ENCODE measurements around the gene RAB37.

DNA sequence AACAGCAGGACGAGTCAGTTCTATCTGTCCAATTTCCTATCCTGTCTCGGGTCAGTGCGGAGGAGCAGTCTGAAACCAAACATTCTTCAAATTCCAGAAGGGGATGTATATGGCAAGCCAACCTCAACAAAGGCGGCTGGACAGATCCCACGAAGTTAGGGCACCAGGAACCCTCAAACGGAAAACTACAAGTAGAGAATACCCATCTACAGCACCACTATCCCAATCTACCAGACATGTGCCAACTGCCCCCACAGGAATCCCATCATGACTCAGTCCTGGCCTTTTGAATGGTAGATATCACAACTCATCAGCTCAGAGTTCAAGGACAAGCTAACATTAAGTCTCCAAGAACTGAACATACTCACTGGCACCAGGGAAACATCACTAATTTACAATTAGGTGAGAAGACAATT lies 36.8 kb downstream of the RAB37 start:
- TF ChIP-seq, protein P1, sequence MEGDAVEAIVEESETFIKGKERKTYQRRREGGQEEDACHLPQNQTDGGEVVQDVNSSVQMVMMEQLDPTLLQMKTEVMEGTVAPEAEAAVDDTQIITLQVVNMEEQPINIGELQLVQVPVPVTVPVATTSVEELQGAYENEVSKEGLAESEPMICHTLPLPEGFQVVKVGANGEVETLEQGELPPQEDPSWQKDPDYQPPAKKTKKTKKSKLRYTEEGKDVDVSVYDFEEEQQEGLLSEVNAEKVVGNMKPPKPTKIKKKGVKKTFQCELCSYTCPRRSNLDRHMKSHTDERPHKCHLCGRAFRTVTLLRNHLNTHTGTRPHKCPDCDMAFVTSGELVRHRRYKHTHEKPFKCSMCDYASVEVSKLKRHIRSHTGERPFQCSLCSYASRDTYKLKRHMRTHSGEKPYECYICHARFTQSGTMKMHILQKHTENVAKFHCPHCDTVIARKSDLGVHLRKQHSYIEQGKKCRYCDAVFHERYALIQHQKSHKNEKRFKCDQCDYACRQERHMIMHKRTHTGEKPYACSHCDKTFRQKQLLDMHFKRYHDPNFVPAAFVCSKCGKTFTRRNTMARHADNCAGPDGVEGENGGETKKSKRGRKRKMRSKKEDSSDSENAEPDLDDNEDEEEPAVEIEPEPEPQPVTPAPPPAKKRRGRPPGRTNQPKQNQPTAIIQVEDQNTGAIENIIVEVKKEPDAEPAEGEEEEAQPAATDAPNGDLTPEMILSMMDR (IDR thresholded peaks at IDR 0.05), result no peak
- TF ChIP-seq POLR2AphosphoS5 (IDR thresholded peaks at IDR 0.05; ENCODE audit: low read depth, low read length) (no peak), TCF7L2 (IDR thresholded peaks at IDR 0.05; ENCODE audit: low read depth, low read length) (no peak), SIN3A (IDR thresholded peaks at IDR 0.05; ENCODE audit: borderline replicate concordance, insufficient read depth, low read depth, low read length) (no peak)
- TF ChIP-seq, protein P2, sequence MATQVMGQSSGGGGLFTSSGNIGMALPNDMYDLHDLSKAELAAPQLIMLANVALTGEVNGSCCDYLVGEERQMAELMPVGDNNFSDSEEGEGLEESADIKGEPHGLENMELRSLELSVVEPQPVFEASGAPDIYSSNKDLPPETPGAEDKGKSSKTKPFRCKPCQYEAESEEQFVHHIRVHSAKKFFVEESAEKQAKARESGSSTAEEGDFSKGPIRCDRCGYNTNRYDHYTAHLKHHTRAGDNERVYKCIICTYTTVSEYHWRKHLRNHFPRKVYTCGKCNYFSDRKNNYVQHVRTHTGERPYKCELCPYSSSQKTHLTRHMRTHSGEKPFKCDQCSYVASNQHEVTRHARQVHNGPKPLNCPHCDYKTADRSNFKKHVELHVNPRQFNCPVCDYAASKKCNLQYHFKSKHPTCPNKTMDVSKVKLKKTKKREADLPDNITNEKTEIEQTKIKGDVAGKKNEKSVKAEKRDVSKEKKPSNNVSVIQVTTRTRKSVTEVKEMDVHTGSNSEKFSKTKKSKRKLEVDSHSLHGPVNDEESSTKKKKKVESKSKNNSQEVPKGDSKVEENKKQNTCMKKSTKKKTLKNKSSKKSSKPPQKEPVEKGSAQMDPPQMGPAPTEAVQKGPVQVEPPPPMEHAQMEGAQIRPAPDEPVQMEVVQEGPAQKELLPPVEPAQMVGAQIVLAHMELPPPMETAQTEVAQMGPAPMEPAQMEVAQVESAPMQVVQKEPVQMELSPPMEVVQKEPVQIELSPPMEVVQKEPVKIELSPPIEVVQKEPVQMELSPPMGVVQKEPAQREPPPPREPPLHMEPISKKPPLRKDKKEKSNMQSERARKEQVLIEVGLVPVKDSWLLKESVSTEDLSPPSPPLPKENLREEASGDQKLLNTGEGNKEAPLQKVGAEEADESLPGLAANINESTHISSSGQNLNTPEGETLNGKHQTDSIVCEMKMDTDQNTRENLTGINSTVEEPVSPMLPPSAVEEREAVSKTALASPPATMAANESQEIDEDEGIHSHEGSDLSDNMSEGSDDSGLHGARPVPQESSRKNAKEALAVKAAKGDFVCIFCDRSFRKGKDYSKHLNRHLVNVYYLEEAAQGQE (IDR thresholded peaks at IDR 0.05; ENCODE audit: insufficient read depth in 1 of 2, low read depth in 2 of 2, low read length in 1 of 2), result no peak
